KMS-11 (cell line): ENCODE data around the gene PRR3.

Source experiments
- H2AFZ ChIP-seq: fragments of 200-600 bp; sonication (generic); 2 replicates; pipeline ENCODE4 v1.6.1; 2016; ENCODE audit warnings: antibody characterized with exemption, mixed run types, low read depth
- H3K27ac ChIP-seq: fragments of 200-600 bp; sonication (generic); 2 replicates; pipeline ENCODE4 v1.6.1; 2016; ENCODE audit warnings: mild to moderate bottlenecking, mixed run types
- H3K27me3 ChIP-seq: fragments of 200-600 bp; sonication (generic); 2 replicates; pipeline ENCODE4 v1.6.1; 2017; ENCODE audit warnings: mild to moderate bottlenecking, low read depth, mixed run types, moderate library complexity; ENCODE audit not compliant: insufficient read depth
- H3K36me3 ChIP-seq: fragments of 200-600 bp; sonication (generic); 2 replicates; pipeline ENCODE4 v1.6.1; 2017; ENCODE audit warnings: mild to moderate bottlenecking, mixed run types; ENCODE audit not compliant: insufficient read depth
- H3K4me1 ChIP-seq: fragments of 200-600 bp; sonication (generic); 2 replicates; pipeline ENCODE4 v1.6.1; 2016; ENCODE audit warnings: mild to moderate bottlenecking, low read depth, mixed run types; ENCODE audit not compliant: poor library complexity, severe bottlenecking
- H3K4me2 ChIP-seq: fragments of 200-600 bp; sonication (generic); 2 replicates; pipeline ENCODE4 v1.7.0; 2016; ENCODE audit warnings: mild to moderate bottlenecking, mixed run types
- H3K4me3 ChIP-seq: fragments of 200-600 bp; sonication (generic); IDR thresholded peaks from 2 replicates; pipeline ENCODE4 v1.6.1; 2017; ENCODE audit warnings: low read depth, low read length, mixed read lengths; ENCODE audit not compliant: insufficient read depth
- H3K79me2 ChIP-seq: fragments of 200-600 bp; sonication (generic); 2 replicates; pipeline ENCODE4 v1.6.1; 2016; ENCODE audit warnings: low read depth, mixed run types; ENCODE audit not compliant: insufficient read depth
- H3K9ac ChIP-seq: fragments of 200-600 bp; sonication (generic); 2 replicates; pipeline ENCODE4 v1.6.1; 2016; ENCODE audit warnings: mild to moderate bottlenecking, mixed run types
- H4K20me1 ChIP-seq: fragments of 200-600 bp; sonication (generic); 2 replicates; pipeline ENCODE4 v1.6.1; 2016; ENCODE audit warnings: mild to moderate bottlenecking, mixed run types; ENCODE audit not compliant: insufficient read depth
- CTCF ChIP-seq: fragments of 200-600 bp; sonication (generic); conservative IDR thresholded peaks from 2 replicates; pipeline ENCODE4 v1.6.1; 2017; ENCODE audit warnings: low read depth, mild to moderate bottlenecking, antibody characterized with exemption, low read length, moderate library complexity, mixed read lengths

PRR3 gene

GRCh38 chr6:30600451-30600961 is 43.4 kb downstream of the PRR3 start:
- Histone ChIP-seq H3K27ac (no peak overlapping the region), H3K36me3 (peaks cover 12% of the 10 kb centered on the region; the same call in 1 of the 2 replicates)
- no peak for TF ChIP-seq CTCF

DNA sequence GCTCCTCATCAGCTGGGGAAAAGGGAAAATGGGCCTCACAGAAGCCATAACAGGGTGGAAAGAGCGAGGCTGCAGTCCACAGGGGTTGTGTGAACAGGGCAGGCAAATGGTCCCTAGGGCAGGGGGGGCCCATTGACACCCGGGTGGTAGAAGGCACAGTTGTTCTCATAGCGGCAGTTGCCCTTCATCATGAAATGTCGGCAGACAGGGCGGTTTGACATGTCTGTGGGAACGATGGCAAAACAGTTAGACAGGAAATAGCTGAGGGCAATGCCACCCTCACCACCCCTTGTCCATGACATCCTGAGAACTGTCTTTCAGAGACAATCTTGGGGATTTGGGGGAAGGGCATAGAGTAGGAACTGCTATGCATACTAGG is 44.3 kb downstream of the PRR3 start:
- peaks cover 3% of the 10 kb centered on the region for H3K4me1 ChIP-seq
- H3K4me2 ChIP-seq, result no peak overlapping the region
- no peaks in the 10 kb centered on the region for H3K27me3 ChIP-seq
- no peak overlapping the region for H3K9ac ChIP-seq
- H4K20me1 ChIP-seq, result peaks cover 5% of the 10 kb centered on the region; the same call in 1 of the 2 replicates
- H3K36me3 ChIP-seq, result peaks cover 19% of the 10 kb centered on the region; the same call in 1 of the 2 replicates
- TF ChIP-seq CTCF, result no peak
- H3K79me2 ChIP-seq, result no peaks in the 10 kb centered on the region
- no peak overlapping the region for H2AFZ ChIP-seq
- H3K27ac ChIP-seq, result no peak overlapping the region
- no peak overlapping the region for H3K4me3 ChIP-seq

More at GRCh38 chr6:30600451-30600961, 43.4 kb downstream of the PRR3 start:
- no peaks in the 10 kb centered on the region for H3K27me3 ChIP-seq
- H4K20me1 ChIP-seq, result peaks cover 5% of the 10 kb centered on the region; the same call in 1 of the 2 replicates
- H2AFZ ChIP-seq, result no peak overlapping the region
- H3K4me3 ChIP-seq, result no peak overlapping the region
- H3K9ac ChIP-seq, result no peak overlapping the region
- H3K4me2 ChIP-seq, result no peak overlapping the region
- peaks cover 3% of the 10 kb centered on the region for H3K4me1 ChIP-seq
- H3K79me2 ChIP-seq, result no peaks in the 10 kb centered on the region

GRCh38 chr6:30601815-30602641 is 44.9 kb downstream of the PRR3 start:
- Histone ChIP-seq H3K27ac (no peak overlapping the region), H3K79me2 (no peaks in the 10 kb centered on the region), H4K20me1 (peaks cover 3% of the 10 kb centered on the region; the same call in 1 of the 2 replicates), H3K4me3 (no peak overlapping the region), H2AFZ (no peak overlapping the region), H3K27me3 (no peaks in the 10 kb centered on the region), H3K36me3 (peaks cover 24% of the 10 kb centered on the region; the same call in 1 of the 2 replicates), H3K4me2 (no peak overlapping the region), H3K9ac (no peak overlapping the region), H3K4me1 (peaks cover 2% of the 10 kb centered on the region)
- TF ChIP-seq CTCF, result no peak

- Histone ChIP-seq H4K20me1 (no peaks in the 10 kb centered on the region), H3K9ac (no peak overlapping the region), H2AFZ (no peak overlapping the region), H3K27me3 (no peaks in the 10 kb centered on the region), H3K4me2 (no peak overlapping the region), H3K27ac (no peak overlapping the region), H3K79me2 (no peaks in the 10 kb centered on the region), H3K4me1 (no peaks in the 10 kb centered on the region), H3K4me3 (no peak overlapping the region), H3K36me3 (peaks cover 29% of the 10 kb centered on the region; the same call in 1 of the 2 replicates)
- TF ChIP-seq CTCF, result no peak
Observed at GRCh38 chr6:30603961-30604360, 46.9 kb downstream of the PRR3 start.
